Right atrium auricular region (tissue), 2 donors: ENCODE results near the gene BRSK2. TPM values are rescaled to one million over a fixed set of nuclear protein-coding genes. Genes with fewer than 3 reads are reported as not detected.

ENCODE experiments used
- DNase-seq: peaks from one replicate; pipeline ENCODE4 v3.0.0-alpha.2; 2019; ENCODE audit warnings: low spot score
- H3K27ac ChIP-seq, 2 donors: fragments of 200-600 bp; sonication (generic); 1 replicate in 1 of 2; 2 replicates in 1 of 2; pipeline ENCODE4 v1.5.1; 2016 to 2019
- H3K27me3 ChIP-seq, 2 donors: fragments of 200-600 bp; sonication (generic); one replicate each; pipeline versions ENCODE4 v1.5.1 to v1.6.0; 2017 to 2019
- H3K36me3 ChIP-seq: fragments of 200-600 bp; sonication (generic); one replicate; pipeline ENCODE4 v1.5.1; 2016
- H3K4me1 ChIP-seq, 2 donors: fragments of 200-600 bp; sonication (generic); one replicate each; pipeline versions ENCODE4 v1.5.1 to v1.6.0; 2017 to 2019
- H3K4me3 ChIP-seq, 2 donors: fragments of 200-600 bp; sonication (generic); 1 replicate in 1 of 2; 2 replicates in 1 of 2; pipeline ENCODE4 v1.5.1; 2017 to 2019; ENCODE audit warnings: mild to moderate bottlenecking in 1 of 2, moderate library complexity in 1 of 2
- H3K9me3 ChIP-seq, 2 donors: fragments of 200-600 bp; sonication (generic); one replicate each; pipeline ENCODE4 v1.5.1; 2019
- total RNA-seq, 2 donors: library from RNA; depleted of rRNA; stranded (reverse); fragments of >200 nt; gene quantifications; one replicate each; pipeline ENCODE4 v1.1.0, GENCODE V29; 2016
- TF ChIP-seq, protein P1 (sequence below), 2 donors: fragments of 200-600 bp; sonication (generic); IDR thresholded peaks; one replicate each; pipeline ENCODE4 v1.5.1; 2019; ENCODE audit warnings: antibody characterized with exemption in 2 of 2

Gene BRSK2
- total RNA-seq, 2 donors from 2014 or later: 0.19 to 0.51 TPM

GRCh38 chr11:1457326-1457680, 67.6 kb downstream of the BRSK2 start:
- Histone ChIP-seq H3K27me3 (no peaks in the 10 kb centered on the region), H3K9me3 (no peaks in the 10 kb centered on the region), H3K4me3 (no peak overlapping the region), H3K27ac (no peak overlapping the region), H3K4me1 (peaks cover 0 to 28% of the 10 kb centered on the region in 2 donors), H3K36me3 (no peaks in the 10 kb centered on the region)
- TF ChIP-seq, protein P1, sequence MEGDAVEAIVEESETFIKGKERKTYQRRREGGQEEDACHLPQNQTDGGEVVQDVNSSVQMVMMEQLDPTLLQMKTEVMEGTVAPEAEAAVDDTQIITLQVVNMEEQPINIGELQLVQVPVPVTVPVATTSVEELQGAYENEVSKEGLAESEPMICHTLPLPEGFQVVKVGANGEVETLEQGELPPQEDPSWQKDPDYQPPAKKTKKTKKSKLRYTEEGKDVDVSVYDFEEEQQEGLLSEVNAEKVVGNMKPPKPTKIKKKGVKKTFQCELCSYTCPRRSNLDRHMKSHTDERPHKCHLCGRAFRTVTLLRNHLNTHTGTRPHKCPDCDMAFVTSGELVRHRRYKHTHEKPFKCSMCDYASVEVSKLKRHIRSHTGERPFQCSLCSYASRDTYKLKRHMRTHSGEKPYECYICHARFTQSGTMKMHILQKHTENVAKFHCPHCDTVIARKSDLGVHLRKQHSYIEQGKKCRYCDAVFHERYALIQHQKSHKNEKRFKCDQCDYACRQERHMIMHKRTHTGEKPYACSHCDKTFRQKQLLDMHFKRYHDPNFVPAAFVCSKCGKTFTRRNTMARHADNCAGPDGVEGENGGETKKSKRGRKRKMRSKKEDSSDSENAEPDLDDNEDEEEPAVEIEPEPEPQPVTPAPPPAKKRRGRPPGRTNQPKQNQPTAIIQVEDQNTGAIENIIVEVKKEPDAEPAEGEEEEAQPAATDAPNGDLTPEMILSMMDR (IDR thresholded peaks at IDR 0.05): no peak
- no peak for DNase-seq

DNA sequence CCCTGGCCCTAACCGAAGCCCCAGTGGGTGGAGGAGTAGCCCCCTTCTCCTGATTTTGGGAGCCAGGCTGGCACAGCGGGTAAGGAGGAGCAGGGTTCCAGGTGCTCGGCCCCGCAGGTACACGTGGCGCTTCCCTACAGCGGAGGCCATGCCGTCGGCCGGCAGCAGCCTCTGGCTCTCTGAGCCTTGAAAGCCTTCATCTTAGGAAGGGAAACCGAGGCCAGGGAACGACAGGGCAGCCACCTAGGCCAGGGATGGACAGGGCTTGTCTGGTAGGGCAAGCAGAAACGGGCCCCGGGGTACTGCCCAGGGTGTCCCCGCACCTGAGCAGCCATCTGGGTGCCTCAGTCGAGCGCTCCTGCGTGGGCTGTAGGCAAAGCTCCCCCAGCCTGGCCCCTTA, 68.1 kb downstream of the BRSK2 start:
- no peaks in the 10 kb centered on the region for H3K36me3 ChIP-seq
- peak overlapping the region in 1 of 2 donors; percentile 31 for H3K27ac ChIP-seq
- TF ChIP-seq, protein P1 (IDR thresholded peaks at IDR 0.05): no peak
- no peak for DNase-seq
- H3K4me1 ChIP-seq: peaks cover 0 to 23% of the 10 kb centered on the region in 2 donors
- no peaks in the 10 kb centered on the region for H3K27me3 ChIP-seq
- no peak overlapping the region for H3K4me3 ChIP-seq
- no peaks in the 10 kb centered on the region for H3K9me3 ChIP-seq

DNA sequence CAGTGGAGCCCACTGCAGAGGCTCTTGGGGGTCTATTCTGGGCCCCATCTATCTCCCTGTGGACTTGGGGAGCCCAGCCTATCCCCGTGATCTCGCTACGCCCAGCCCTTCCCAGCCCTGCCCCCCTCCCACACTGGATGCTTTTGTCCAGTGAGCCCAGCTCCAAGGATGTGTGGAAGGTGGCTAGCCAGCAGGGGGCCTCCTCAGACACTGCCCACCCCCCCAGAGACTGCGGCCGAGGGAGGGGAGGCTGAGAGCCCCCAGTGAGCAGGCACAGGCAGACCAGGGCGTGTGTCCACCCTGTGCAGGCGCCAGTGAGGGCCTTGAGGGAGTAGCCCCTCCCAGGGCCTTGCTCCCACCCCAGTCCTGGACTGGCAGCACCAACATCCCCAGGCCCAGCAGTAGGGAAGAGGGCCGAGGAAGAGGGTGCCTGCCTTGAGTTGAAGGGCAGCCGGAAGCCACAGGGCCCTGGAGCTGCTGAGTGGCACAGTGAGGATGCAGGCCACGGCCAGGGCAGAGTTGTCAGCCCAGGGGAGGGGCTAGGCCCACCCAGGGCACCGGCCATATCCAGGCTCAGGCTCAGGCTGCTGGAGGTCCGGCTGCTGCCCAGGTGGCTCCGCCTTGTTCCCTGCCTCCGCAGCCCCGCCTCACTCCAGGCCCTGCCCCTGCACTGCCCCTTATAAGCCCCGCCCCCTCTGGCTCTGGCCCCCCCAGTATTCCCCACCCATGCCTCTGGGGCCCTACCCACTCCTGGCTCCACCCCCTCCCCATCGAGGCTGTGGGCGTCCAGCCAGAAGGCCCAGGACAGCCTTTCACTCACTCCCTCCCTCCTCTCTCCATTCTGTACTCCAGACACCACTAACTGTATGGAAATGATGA, 68.8 kb downstream of the BRSK2 start:
- Histone ChIP-seq H3K9me3 (no peaks in the 10 kb centered on the region), H3K27ac (peak overlapping the region; percentile 21 to 53), H3K4me3 (no peak overlapping the region), H3K36me3 (no peaks in the 10 kb centered on the region), H3K27me3 (no peaks in the 10 kb centered on the region), H3K4me1 (peaks cover 0 to 16% of the 10 kb centered on the region in 2 donors)
- TF ChIP-seq, protein P1 (IDR thresholded peaks at IDR 0.05): peak in 1 of 2 donors; percentile 50
- DNase-seq: no peak

DNA sequence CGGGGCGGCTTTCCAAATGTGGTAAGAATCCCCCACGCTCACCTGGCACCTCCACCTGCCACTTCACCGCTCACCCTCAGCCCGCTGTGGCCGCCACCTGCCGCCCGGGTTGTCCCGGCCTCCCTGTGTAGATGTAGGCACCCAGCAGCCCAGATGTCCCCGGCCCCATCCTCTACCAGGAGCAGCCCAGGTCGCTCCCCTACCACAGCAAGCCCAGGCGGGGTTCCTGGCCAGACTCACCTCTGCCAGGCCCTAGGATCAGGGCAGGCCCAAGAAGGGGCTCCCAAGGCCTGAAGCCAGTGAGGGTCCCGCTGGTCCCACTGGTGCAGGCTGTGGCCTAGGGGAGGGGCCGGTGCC, 69.5 kb downstream of the BRSK2 start:
- Histone ChIP-seq H3K27me3 (no peaks in the 10 kb centered on the region), H3K36me3 (no peaks in the 10 kb centered on the region), H3K4me3 (no peak overlapping the region), H3K9me3 (no peaks in the 10 kb centered on the region), H3K27ac (peak overlapping the region; percentile 21 to 53), H3K4me1 (peaks cover 0 to 13% of the 10 kb centered on the region in 2 donors)
- no peak for DNase-seq
- TF ChIP-seq, protein P1 (IDR thresholded peaks at IDR 0.05): no peak

DNA sequence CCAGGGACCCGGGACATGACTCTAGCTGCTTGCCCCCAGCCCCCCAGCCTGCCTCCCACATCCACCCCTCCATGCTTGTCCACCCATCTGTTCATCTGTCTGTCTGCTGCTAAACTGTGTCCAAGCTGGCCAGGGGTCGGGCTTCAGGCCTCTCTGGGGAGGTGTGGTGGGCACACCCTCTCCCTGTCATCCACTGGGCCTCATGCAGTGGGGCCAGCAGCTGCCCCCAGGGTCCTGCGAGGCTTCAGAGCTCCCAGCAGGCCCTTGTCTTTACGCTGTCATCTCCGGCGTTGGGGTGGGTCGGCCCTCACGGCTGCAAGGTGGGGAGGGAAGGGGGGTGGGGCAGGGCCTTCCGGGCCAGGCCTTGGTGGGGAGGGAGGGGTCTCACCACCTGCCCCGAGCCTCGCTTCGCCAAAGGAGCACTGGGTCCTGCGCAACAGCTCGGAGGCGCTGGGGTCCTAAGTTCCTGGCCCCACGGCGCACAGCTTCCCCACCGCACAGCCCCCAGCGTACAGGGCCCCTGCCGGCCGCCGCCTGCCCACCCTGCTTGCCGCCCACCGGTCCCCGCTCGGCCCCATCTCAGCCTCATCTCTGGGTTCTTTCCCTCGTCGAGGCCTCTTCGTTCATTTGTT, 70.1 kb downstream of the BRSK2 start:
- no peak for DNase-seq
- H3K4me3 ChIP-seq: no peak overlapping the region
- H3K27me3 ChIP-seq: no peaks in the 10 kb centered on the region
- TF ChIP-seq, protein P1 (IDR thresholded peaks at IDR 0.05): no peak
- H3K36me3 ChIP-seq: no peaks in the 10 kb centered on the region
- H3K27ac ChIP-seq: peak overlapping the region; percentile 21 to 53
- H3K9me3 ChIP-seq: no peaks in the 10 kb centered on the region
- H3K4me1 ChIP-seq: peaks cover 0 to 13% of the 10 kb centered on the region in 2 donors
